K562 (cell line): ENCODE results near the gene TRAF3IP1. TPM values are rescaled to one million over a fixed set of nuclear protein-coding genes. Genes with fewer than 3 reads are reported as not detected.

Source experiments
- ATF7 ChIP-seq: fragments of 450-650 bp; IDR thresholded peaks from 2 replicates; pipeline ENCODE4 v1.7.1; 2014; ENCODE audit warnings: mild to moderate bottlenecking, moderate library complexity
- CREB1 ChIP-seq, 2 experiments: sonication (generic) in 1 of 2; formaldehyde crosslinking in 1 of 2; IDR thresholded peaks; 2 replicates each; pipeline versions ENCODE4 v1.6.1 to v1.8.0; 2012 to 2022; ENCODE audit warnings: inconsistent platforms in 1 of 2, mild to moderate bottlenecking in 1 of 2, missing genetic modification reagents in 1 of 2, moderate library complexity in 1 of 2
- ELF2 ChIP-seq: fragments of 250-450 bp; sonication (Bioruptor Pico); IDR thresholded peaks from 2 replicates; pipeline ENCODE4 v1.5.0; 2021; ENCODE audit warnings: mild to moderate bottlenecking
- JUN ChIP-seq, 2 experiments: sonication (generic) in 1 of 2; formaldehyde crosslinking in 1 of 2; IDR thresholded peaks; 2 replicates each; pipeline versions ENCODE4 v1.6.1 to v1.8.0; 2012 to 2022; ENCODE audit warnings: borderline replicate concordance in 2 of 2, mild to moderate bottlenecking in 2 of 2, improper control_type of control experiment in 1 of 2, low read depth in 1 of 2, low read length in 1 of 2, missing genetic modification reagents in 1 of 2
- MAFG ChIP-seq: fragments of 450-650 bp; conservative IDR thresholded peaks from 2 replicates; pipeline ENCODE4 v1.6.1; 2016; ENCODE audit warnings: missing genetic modification characterization, missing compliant biosample characterization
- MAZ ChIP-seq, 2 experiments: fragments of 450-650 bp in 1 of 2; sonication (generic) in 1 of 2; formaldehyde crosslinking; IDR thresholded peaks in 1 of 2; conservative IDR thresholded peaks in 1 of 2; 2 replicates each; pipeline versions ENCODE4 v1.4.0 to v1.5.0; 2020; ENCODE audit warnings: mild to moderate bottlenecking in 1 of 2, missing genetic modification reagents in 1 of 2
- MYNN ChIP-seq, 2 experiments: sonication (generic); formaldehyde crosslinking in 1 of 2; IDR thresholded peaks; 2 replicates each; pipeline versions ENCODE4 v1.5.0 to v1.6.1; 2016 to 2020; ENCODE audit warnings: antibody characterized with exemption in 1 of 2, missing genetic modification reagents in 1 of 2
- NFE2 ChIP-seq: IDR thresholded peaks from 2 replicates; pipeline ENCODE4 v1.6.1; 2014; ENCODE audit warnings: antibody characterized with exemption, low read depth
- PREB ChIP-seq: sonication (generic); formaldehyde crosslinking; IDR thresholded peaks from 2 replicates; pipeline ENCODE4 v1.8.1; 2023; ENCODE audit warnings: mild to moderate bottlenecking, missing genetic modification reagents
- RBM34 ChIP-seq: fragments of 200-400 bp; formaldehyde crosslinking; IDR thresholded peaks from 2 replicates; pipeline ENCODE4 v1.6.1; 2018; ENCODE audit warnings: low read length, borderline replicate concordance; ENCODE audit not compliant: insufficient read depth
- RCOR1 ChIP-seq, 2 experiments: IDR thresholded peaks; 2 replicates each; pipeline ENCODE4 v1.6.1; 2012; ENCODE audit warnings: low read depth in 2 of 2, low read length in 2 of 2, borderline replicate concordance in 1 of 2, improper control_type of control experiment in 1 of 2
- SAP30 ChIP-seq: fragments of 200-600 bp; sonication (generic); IDR thresholded peaks from 2 replicates; pipeline ENCODE4 v1.6.1; 2012; ENCODE audit warnings: borderline replicate concordance, low read depth, mild to moderate bottlenecking, moderate library complexity, low read length, control low read depth, inconsistent platforms; ENCODE audit not compliant: insufficient read depth, poor library complexity, severe bottlenecking
- SIRT6 ChIP-seq: IDR thresholded peaks from one replicate; pipeline ENCODE4 v1.6.1; 2012; ENCODE audit warnings: low read depth, mild to moderate bottlenecking, control low read depth, inconsistent platforms, low read length, moderate library complexity
- SNRNP70 ChIP-seq: fragments of 200-400 bp; formaldehyde crosslinking; optimal IDR thresholded peaks from 2 replicates; pipeline ENCODE3; 2017; ENCODE audit warnings: low read depth, low read length
- TOE1 ChIP-seq, 2 experiments: fragments of 450-650 bp in 1 of 2; sonication (generic) in 1 of 2; formaldehyde crosslinking in 1 of 2; IDR thresholded peaks; 2 replicates each; pipeline versions ENCODE4 v1.7.1 to v1.8.0; 2016 to 2022; ENCODE audit warnings: borderline replicate concordance in 2 of 2, mild to moderate bottlenecking in 2 of 2, antibody characterized with exemption in 1 of 2, inconsistent platforms in 1 of 2, low read depth in 1 of 2, missing genetic modification reagents in 1 of 2, moderate library complexity in 1 of 2
- ZBTB12 ChIP-seq: fragments of 250-450 bp; sonication (Bioruptor Pico); IDR thresholded peaks from 2 replicates; pipeline ENCODE4 v1.4.0; 2020
- ZNF174 ChIP-seq: fragments of 250-450 bp; sonication (Bioruptor Pico); IDR thresholded peaks from 2 replicates; pipeline ENCODE4 v1.4.0; 2020; ENCODE audit warnings: mild to moderate bottlenecking
- ZNF354B ChIP-seq: fragments of 250-450 bp; sonication (Bioruptor Pico); IDR thresholded peaks from 2 replicates; pipeline ENCODE4 v1.4.0; 2020
- ZNF639 ChIP-seq, 2 experiments: fragments of 200-800 bp in 1 of 2; sonication (Bioruptor generic) in 1 of 2; sonication (generic) in 1 of 2; formaldehyde crosslinking in 1 of 2; IDR thresholded peaks in 1 of 2; conservative IDR thresholded peaks in 1 of 2; 2 replicates each; pipeline versions ENCODE4 v1.5.0 to v1.6.1; 2016 to 2020; ENCODE audit warnings: missing compliant biosample characterization in 1 of 2, missing genetic modification characterization in 1 of 2, missing genetic modification reagents in 1 of 2
- ZNF644 ChIP-seq: fragments of 200-800 bp; sonication (Bioruptor generic); IDR thresholded peaks from 2 replicates; pipeline ENCODE4 v1.6.1; 2016; ENCODE audit warnings: low read depth, missing genetic modification characterization, missing compliant biosample characterization
- polyA plus RNA-seq, 8 experiments: library from polyadenylated mRNA; depleted of rRNA in 4 of 8; stranded (reverse) in 5 of 8; unstranded in 3 of 8; fragments of >200 nt; fragmentation: Nextera tagmentation in 2 of 8; fragmentation: Illumina TruSeq in 1 of 8; extraction: Ambion mirVana in 2 of 8; extraction: Trizol in 1 of 8; gene quantifications; 2 replicates each; pipeline versions ENCODE4 v1.2.1 to v1.2.3, GENCODE V29; 2011 to 2014; ENCODE audit warnings: inconsistent platforms in 1 of 8, missing spikeins in 1 of 8
- total RNA-seq, 7 experiments: library from RNA; depleted of rRNA in 6 of 7; stranded (reverse); fragments of >200 nt in 6 of 7; fragmentation: Illumina TruSeq in 2 of 7; extraction: Trizol in 2 of 7; gene quantifications; 2 replicates each; pipeline versions ENCODE4 v1.2.1 to v1.2.3, GENCODE V29; 2011 to 2021; ENCODE audit warnings: low replicate concordance in 1 of 7

The TRAF3IP1 gene
- total and polyA plus RNA-seq, 9 of the 15 experiments (the other 6 are each of a cell fraction or from before 2014, with no cell fraction given): 1.3 to 7.4 (median 3.4) TPM

GRCh38 chr2:238288650-238289573, 31.4 kb upstream of the TRAF3IP1 start (continued):
- TF ChIP-seq ZBTB12 (CRISPR knock-in tag) (no peak), ZNF174 (CRISPR knock-in tag) (no peak), CREB1 (IDR thresholded peaks at IDR 0.05) (peak; percentile 72), CREB1 (CRISPR knock-in tag; IDR thresholded peaks at IDR 0.05) (peak; percentile 82), MYNN (IDR thresholded peaks at IDR 0.05) (no peak), MYNN (CRISPR knock-in tag; IDR thresholded peaks at IDR 0.05) (no peak), ZNF644 (tag) (no peak), ELF2 (CRISPR knock-in tag) (0 out of 2 replicates have a peak, but pooled peaks have one; percentile 22), SIRT6 (no peak), MAZ (CRISPR knock-in tag; conservative IDR thresholded peaks at IDR 0.05 in 1 of 2, IDR thresholded peaks at IDR 0.05 in 1 of 2) (peak; percentile 31 to 53; a peak in 2 of 4 replicates), ATF7 (peak; percentile 97), MAFG (tag) (no peak), SAP30 (no peak), ZNF354B (CRISPR knock-in tag) (no peak), PREB (CRISPR knock-in tag) (no peak), RCOR1 (IDR thresholded peaks at IDR 0.05; ENCODE audit: borderline replicate concordance in 1 of 2, low read depth in 2 of 2, low read length in 2 of 2) (no peak), NFE2 (no peak), TOE1 (IDR thresholded peaks at IDR 0.05; ENCODE audit: borderline replicate concordance) (no peak), TOE1 (CRISPR knock-in tag; IDR thresholded peaks at IDR 0.05; ENCODE audit: borderline replicate concordance, low read depth) (no peak), SNRNP70 (no peak), JUN (IDR thresholded peaks at IDR 0.05; ENCODE audit: borderline replicate concordance, low read depth, low read length) (peak; percentile 20; the same call in 1 of the 2 replicates), JUN (CRISPR knock-in tag; IDR thresholded peaks at IDR 0.05; ENCODE audit: borderline replicate concordance) (no peak), ZNF639 (CRISPR knock-in tag; conservative IDR thresholded peaks at IDR 0.05 in 1 of 2, IDR thresholded peaks at IDR 0.05 in 1 of 2) (peak in 1 of 2 experiments; percentile 54; a peak in 1 of 4 replicates), RBM34 (no peak)
